ENCODE results near the gene SLC2A9. TPM values are rescaled to one million over a fixed set of nuclear protein-coding genes. Genes with fewer than 3 reads are reported as not detected.

Gene SLC2A9
- 2.5 and 2.9 TPM in 2 replicates for total RNA-seq

GRCh38 chr4:10020871-10021652 lies at the start of gene SLC2A9:
SLC2A9 (minus strand) TSS chr4:10021497; CDS start chr4:10021429, 68 bp downstream.

GRCh38 chr4:9781343-9782135 lies 239.8 kb downstream of the SLC2A9 start, which contains the start of gene DRD5:
DRD5 (plus strand) TSS chr4:9781634; CDS start chr4:9782030, 396 bp downstream.

Other genes starting within 250 kb of the SLC2A9 start
- gene DRD5, start 239.9 kb downstream of the SLC2A9 start, total RNA-seq = not detected in 2 replicates
- gene WDR1, start 95.3 kb upstream of the SLC2A9 start, total RNA-seq = 496 and 558 TPM in 2 replicates

Data from mammary microvascular endothelial cell (primary cell).